SU-DHL-6 (cell line): ENCODE results near the gene ATL1.

Source experiments
- EZH2phosphoT487 ChIP-seq: fragments of 200-600 bp; sonication (generic), shearing (Covaris generic); conservative IDR thresholded peaks from 2 replicates; pipeline ENCODE4 v1.6.1; 2018; ENCODE audit warnings: mild to moderate bottlenecking, antibody characterized with exemption, low read length, moderate library complexity, mixed read lengths
- TF ChIP-seq, protein P1 (sequence below): fragments of 200-600 bp; sonication (generic); IDR thresholded peaks from one replicate; pipeline ENCODE4 v1.5.1; 2017; ENCODE audit warnings: antibody characterized with exemption, mild to moderate bottlenecking, low read length, moderate library complexity; ENCODE audit not compliant: insufficient read depth, poor library complexity, severe bottlenecking

DNA sequence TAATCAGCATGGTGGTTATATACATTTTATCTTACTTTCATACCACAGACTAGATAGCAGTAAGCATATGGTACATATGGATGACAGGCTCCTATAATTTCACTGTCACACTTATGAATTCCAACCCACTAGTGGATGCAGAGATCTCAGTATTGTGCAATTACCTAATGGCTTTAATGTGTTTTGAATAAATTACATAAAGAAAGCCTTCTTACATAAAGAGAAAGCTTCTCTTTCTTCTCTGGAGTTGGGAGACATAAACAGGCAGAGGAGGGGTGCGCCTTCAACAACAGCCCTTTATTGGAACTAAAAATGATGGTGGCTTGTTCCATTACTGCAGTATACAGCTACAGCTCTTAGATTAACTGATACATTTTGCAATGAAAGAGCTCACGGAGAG lies 55.6 kb downstream of the ATL1 start:
- TF ChIP-seq, protein P1, sequence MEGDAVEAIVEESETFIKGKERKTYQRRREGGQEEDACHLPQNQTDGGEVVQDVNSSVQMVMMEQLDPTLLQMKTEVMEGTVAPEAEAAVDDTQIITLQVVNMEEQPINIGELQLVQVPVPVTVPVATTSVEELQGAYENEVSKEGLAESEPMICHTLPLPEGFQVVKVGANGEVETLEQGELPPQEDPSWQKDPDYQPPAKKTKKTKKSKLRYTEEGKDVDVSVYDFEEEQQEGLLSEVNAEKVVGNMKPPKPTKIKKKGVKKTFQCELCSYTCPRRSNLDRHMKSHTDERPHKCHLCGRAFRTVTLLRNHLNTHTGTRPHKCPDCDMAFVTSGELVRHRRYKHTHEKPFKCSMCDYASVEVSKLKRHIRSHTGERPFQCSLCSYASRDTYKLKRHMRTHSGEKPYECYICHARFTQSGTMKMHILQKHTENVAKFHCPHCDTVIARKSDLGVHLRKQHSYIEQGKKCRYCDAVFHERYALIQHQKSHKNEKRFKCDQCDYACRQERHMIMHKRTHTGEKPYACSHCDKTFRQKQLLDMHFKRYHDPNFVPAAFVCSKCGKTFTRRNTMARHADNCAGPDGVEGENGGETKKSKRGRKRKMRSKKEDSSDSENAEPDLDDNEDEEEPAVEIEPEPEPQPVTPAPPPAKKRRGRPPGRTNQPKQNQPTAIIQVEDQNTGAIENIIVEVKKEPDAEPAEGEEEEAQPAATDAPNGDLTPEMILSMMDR = no peak
- TF ChIP-seq EZH2phosphoT487 = no peak
